T-helper 2 cell treated with Interferon-gamma antibody and Interleukin-4, amounts not matched to agents 100 ng/mL and 5 ng/mL, for 36 hours (primary cell): ENCODE results near the gene SEMA6B. TPM values are rescaled to one million over a fixed set of nuclear protein-coding genes. Genes with fewer than 3 reads are reported as not detected.

Experiments
- intact Hi-C: fragments of 100-400 bp; cut with micrococcal nuclease; formaldehyde crosslinking; loops from one replicate; pipeline ENCODE4 v1.15.1; 2023
- total RNA-seq: library from RNA; stranded (reverse); gene quantifications from 2 replicates; pipeline ENCODE4 v1.2.3, GENCODE V29; 2022

Gene SEMA6B
- total RNA-seq, 1 donor from 2014 or later = not detected

DNA sequence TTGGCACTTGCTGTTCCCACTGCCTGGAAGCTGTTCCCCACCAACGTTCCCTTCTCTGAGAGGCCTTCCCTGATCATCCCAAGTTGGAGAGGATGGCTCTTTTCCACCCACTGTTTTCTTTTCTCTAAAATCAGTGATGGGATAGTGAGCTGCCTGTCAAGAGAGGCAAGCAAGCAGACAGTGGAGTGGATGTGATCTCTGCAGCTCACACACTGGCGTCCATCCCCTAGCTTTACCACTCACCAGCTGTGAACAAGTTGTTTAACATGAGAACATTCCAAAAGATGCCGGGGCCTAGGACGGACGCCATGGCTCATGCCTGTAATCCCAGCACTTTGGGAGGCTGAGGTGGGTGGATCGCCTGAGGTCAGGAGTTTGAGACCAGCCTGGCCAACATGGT lies 28.0 kb upstream of the SEMA6B start:
- intact Hi-C loops = no loop called here

DNA sequence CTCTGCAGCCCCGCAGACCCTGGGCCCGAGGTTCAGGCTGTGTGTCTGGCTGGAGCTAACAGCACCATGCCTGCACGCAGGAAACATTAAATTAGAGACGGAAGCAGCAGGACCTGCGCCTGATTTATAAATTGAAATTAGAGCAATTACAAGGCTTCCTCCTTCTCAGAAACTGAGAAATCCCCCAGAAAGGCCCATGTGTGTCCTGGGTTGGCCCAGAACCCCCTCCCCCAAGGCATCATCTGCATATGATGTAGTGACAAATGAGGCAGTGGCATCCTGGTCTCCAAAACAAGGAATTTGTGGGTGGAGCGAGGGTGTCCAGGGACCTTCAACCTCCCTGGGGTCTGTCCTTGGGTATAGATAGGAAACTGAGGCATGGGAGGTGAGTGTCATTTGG lies 27.2 kb upstream of the SEMA6B start:
- intact Hi-C loops = no loop called here

DNA sequence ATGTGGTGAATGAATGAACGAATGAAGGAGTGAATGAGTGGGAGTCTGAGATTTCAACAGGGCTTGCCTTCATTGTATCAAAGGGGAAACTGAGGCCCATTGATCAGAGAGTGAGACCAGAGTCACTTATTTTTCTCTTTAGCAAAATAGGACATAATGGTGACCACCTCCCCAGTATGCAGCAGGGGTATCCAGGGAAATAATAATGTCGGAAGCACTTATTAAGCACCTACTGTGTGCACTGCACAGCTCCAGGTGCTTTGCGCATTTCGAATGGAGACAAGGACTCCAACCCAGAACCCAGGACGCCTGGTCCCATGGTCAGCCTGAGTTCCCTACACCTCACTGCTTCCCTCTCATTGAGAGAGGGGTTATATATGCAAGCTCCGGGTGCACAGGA lies 26.8 kb upstream of the SEMA6B start:
- intact Hi-C loops = no loop called here

GRCh38 chr19:4585556-4585955 lies 26.1 kb upstream of the SEMA6B start:
- intact Hi-C loops = no loop called here

DNA sequence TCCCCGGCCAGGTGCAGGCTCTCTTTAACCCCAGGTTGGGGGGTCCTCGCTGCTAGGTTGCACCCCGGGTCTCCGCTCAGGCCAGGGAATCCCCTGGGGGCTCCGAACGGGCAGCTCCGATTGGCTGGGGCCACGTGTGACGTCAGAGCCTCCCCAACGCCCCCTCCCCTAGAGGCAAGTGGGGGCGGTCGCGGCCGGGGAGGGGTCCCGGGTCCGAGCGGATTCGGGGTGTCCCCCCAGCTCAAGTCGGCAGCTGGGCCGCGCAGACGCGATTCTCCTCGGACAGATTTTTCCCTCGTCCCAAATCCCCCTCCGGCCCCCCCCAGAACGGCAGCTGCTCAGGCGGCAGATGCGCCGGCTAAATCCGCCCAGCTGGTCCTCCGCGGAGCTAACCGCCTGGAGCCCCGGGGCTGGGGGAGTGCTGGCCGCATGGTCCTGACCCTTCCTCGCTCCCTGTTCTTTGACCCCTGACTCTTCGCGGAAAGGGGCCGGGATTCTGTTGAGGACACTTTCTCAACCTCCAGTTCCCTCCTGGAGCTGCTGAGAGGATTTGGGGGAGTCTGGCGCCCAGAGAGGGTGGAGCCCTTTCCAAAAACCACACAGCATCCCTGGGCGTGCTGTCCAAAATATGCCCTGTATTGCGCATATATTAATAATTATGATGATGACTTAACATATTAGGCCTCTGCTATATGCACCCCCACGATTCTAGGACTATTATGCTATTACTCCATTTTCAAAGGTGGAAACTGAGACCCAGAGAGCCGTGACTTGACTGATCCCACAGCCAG lies 25.4 kb upstream of the SEMA6B start:
- intact Hi-C loops = no loop called here

- intact Hi-C loops = no loop called here
Observed at GRCh38 chr19:4583961-4584669, 24.6 kb upstream of the SEMA6B start.

- intact Hi-C loops = no loop called here
Observed at GRCh38 chr19:4582980-4583842, 23.7 kb upstream of the SEMA6B start.

GRCh38 chr19:4581666-4582553 lies 22.4 kb upstream of the SEMA6B start:
- intact Hi-C loops = no loop called here

- intact Hi-C loops = no loop called here
Observed at GRCh38 chr19:4580961-4581665, 21.6 kb upstream of the SEMA6B start.

DNA sequence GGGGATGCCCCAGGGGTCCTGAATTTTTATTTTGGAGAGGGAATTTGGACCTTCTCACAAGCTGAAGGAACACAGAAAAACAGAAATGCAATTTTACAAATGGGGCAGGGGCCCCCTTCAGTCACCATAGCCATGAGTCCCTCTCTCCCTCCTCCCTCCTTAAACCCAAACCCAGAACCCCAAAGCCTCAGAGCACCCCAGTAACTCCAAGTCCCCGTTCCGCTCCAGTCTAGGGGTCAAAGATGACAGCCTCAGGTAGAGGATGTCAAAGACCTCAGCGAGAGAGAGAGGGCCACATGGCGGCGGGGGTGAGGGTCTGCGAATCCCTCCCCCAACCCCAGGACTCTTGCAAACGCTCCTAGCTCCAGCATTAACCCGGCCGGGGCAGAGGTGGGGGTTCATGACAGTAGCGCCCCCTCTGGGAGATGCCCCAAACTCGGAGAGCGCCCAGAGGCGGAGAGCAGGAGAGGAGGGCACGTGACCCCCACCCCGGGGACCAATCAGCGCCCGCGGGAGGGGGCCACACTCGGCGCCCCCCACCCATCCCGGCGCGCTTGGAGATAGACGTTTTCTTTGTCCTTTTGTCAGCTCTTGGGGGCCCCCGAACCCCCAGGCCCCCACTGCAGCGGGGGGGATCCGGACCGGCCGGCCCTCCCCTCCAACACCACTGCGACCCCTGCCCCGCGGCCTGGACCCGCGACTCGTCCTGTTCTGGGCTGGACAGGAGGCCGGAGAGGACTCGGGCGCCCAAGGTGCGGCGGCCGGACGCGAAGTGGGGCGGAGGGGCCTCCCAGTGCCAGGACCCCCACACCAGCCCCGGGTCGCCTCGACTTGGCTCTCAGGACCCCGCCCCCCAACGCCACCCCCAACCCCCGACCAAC lies 20.8 kb upstream of the SEMA6B start:
- intact Hi-C loops = no loop called here

DNA sequence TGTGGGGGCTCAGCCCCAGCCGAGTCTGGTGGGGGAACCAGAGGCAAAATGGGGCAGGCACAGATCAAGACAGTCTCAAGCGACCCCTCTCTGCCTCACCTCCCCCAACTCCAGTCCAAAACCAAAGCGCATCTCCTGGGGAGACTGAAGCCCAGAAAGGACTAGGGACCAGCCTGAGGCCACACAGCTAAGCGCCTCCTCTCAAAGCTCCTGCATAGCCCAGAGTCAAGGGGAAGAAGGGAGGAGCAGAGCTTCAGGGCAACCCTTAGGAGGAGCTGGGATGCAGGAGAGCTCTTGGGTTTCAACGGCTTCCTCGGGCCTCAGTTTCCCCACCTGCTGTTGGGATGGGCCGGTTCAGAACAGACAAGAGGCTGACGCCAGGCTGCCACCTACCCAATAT lies 19.9 kb upstream of the SEMA6B start:
- intact Hi-C loops = no loop called here

- intact Hi-C loops = no loop called here
Observed at GRCh38 chr19:4578552-4579248, 19.2 kb upstream of the SEMA6B start.

DNA sequence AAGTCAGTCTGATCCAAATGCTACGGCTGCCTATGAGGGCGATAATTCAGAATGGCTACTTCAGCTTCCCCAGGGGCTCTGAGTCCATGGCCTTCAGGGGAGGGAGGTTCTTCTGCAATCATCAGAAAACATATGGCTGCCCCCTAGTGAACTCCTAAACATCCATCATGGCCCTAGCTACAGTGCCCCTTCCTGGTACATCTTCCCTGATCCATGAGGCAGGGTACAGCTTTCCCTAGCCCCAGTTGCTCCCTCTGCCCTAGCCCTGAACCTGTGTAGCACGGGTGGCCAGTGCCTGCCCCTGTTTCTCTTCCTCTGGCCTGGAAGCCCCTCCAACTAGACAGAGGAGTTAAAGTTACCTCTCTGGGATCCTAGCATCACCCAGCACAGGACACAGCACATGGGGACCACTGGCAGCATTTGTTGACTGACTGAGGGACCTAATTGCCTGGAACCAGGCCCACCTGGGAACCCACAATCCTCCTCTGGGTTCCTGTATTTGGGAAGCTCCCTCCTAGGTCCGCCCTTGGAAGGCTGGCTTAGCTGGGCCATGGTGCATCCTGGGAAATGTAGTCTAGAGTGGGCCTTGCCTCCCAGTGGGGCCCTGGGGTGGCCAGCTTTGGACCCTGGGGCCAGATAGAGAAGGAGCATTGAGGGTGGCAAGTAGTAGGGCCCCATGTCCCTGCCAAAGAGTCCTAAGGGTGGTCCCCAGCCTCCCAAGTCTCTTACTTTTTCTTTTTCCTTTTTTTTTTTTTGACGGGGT lies 17.7 kb upstream of the SEMA6B start:
- intact Hi-C loops = no loop called here

DNA sequence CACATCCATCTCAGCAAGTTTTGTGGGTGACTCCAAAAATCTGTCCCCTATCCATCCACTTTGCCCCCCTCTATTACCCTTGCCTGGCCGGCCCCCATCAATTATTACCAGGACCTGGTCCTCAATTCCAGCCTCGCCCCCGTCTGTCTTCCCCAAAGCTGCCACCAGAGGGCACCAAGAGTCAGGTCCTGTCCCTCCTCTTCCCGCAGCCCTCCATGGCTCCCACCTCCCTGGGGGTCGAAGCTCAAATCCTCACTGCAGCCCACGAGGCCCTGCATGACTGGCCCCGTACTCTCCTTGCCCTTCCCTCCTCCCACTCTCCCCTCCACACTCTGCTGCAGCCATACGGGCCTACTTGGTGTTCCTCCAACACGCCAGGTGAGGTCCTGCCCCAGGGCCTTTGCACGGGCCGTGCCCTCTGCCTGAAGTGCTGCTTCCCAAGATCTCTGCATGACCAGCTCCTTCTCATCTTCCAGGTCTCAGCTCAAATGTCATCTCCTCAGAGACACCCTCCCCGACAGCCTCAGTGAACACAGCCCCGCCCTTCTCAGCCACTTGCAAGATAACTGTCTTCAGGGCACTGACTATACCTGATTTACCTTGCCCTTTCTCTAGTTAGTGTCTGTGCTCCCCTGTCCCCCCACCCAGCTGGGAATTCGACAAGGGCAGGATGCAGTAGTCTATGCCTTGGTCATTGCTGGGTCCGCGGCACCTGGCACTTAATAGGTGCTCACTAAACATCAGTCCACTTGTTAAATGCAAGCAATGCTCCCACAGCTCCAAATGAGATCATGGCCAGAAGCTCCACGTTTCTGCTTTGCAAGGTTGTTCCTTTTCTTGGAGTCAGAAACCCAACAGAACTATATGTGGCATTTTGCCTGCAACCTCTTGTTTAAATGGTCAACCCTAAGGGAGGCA lies 16.8 kb upstream of the SEMA6B start:
- intact Hi-C loops = loop anchor here (1.0 kb wide), 1 partner anchor 60 kb away; no protein-coding TSS in a partner anchor

DNA sequence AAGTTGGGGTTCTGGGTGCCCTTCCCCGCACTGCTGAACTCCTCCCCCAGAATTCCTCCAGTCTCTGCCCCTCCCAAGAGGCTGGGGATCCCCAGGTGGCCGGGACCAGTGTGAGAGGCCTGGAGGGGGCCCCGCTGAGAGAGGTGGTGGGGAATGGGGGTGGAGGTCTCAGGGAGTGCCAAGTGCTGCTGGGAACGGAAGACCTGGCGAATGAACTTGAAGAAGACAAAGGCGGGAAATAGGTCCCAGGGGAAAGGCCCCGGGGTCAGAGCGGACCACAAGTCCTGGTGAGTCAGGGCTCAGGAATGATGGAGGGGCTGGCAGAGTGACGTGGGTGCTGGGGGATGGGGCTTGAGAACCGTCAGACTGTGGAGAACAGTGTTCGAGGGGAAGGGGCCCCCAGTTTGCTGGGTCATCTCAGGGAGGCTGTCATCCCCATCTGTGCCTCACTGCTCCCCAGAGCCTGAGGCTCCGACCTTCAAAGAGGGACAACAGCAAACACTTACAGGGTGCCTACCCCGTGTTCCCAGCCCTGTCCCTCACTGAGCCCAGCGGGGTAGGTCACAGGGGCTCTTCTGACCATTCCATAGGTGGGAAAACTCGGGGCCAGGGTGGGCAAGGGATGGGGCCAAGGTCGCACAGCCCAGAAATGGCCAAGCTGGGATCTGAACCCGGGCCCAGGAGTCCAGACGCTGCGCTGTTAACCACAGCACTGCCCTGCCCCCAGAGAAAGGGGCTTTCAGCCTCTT lies 16.0 kb upstream of the SEMA6B start:
- intact Hi-C loops = loop anchor here (1.0 kb wide), 1 partner anchor 61 kb away; no protein-coding TSS in a partner anchor

DNA sequence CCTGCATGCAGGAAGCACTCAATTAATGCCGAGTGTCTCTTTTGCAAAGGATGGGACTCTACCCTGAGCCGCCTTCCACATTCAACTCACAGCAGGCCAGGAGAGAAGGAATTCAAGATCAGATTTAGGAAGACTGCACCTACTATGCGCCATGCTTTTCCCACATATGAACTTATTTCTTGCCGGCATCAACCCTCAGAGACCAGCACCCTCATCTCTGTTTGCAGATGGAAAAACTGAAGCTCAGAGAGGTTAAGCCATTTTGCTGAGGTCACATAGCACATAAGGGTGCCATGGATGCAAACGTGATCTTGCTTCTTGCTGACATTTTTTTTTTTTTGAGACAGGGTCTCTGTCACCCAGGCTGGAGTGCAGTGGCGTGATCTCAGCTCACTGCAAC lies 14.2 kb upstream of the SEMA6B start:
- intact Hi-C loops = no loop called here
